Adrenal gland (tissue), 12 donors: ENCODE measurements around the gene KLK15. TPM values are rescaled to one million over a fixed set of nuclear protein-coding genes. Genes with fewer than 3 reads are reported as not detected.
A peak's percentile ranks its signal among the peaks of the same experiment; 100 is the strongest.

Experiments
- DNase-seq, 7 donors: peaks; one replicate each; pipeline ENCODE4 v3.0.0-alpha.2; 2019 to 2020
- H3K27ac ChIP-seq, 5 donors: fragments of 200-600 bp; sonication (generic) in 4 of 5; 1 replicate in 3 of 5; 2 replicates in 2 of 5; pipeline versions ENCODE4 v1.5.1 to v1.8.0; 2016 to 2020; ENCODE audit warnings: mild to moderate bottlenecking in 1 of 5
- H3K27me3 ChIP-seq: fragments of 200-600 bp; 2 replicates; pipeline ENCODE4 v1.8.0; 2021
- H3K36me3 ChIP-seq, 2 donors: fragments of 200-600 bp; replicated peaks in 1 of 2; 1 replicate in 1 of 2; 2 replicates in 1 of 2; pipeline versions ENCODE4 v1.5.1 to v1.8.0; 2018 to 2022
- H3K4me1 ChIP-seq, 2 donors: fragments of 200-600 bp; replicated peaks in 1 of 2; 1 replicate in 1 of 2; 2 replicates in 1 of 2; pipeline versions ENCODE4 v1.5.1 to v1.8.0; 2018 to 2021
- H3K4me3 ChIP-seq, 4 donors: fragments of 200-600 bp; sonication (generic) in 3 of 4; one replicate each; pipeline ENCODE4 v1.5.1; 2016 to 2018
- H3K9me3 ChIP-seq, 3 donors: fragments of 200-600 bp; sonication (generic) in 1 of 3; replicated peaks in 1 of 3; 1 replicate in 2 of 3; 2 replicates in 1 of 3; pipeline versions ENCODE4 v1.5.1 to v1.8.0; 2016 to 2021
- CTCF ChIP-seq, 6 experiments: fragments of 450-650 bp in 4 of 6; fragments of 200-600 bp in 2 of 6; sonication (generic) in 1 of 6; IDR thresholded peaks; 1 replicate in 5 of 6; 2 replicates in 1 of 6; pipeline versions ENCODE4 v1.5.1 to v1.8.0; 2016 to 2021; ENCODE audit warnings: antibody characterized with exemption in 6 of 6, mild to moderate bottlenecking in 2 of 6, moderate library complexity in 1 of 6
- POLR2A ChIP-seq, 2 donors: fragments of 450-650 bp; IDR thresholded peaks; one replicate each; pipeline ENCODE4 v1.6.1; 2017; ENCODE audit warnings: antibody characterized with exemption in 2 of 2, mild to moderate bottlenecking in 2 of 2, moderate library complexity in 1 of 2
- WGBS, 4 donors: extraction: QIAGEN DNeasy Blood & Tissue Kit in 2 of 4; methylation state at CpG; one replicate each; pipeline versions ENCODE4 v1.1.5 to v1.1.7; 2013 to 2017; 5-methylcytosine and 5-hydroxymethylcytosine counted together
- intact Hi-C, 2 donors: fragments of 100-400 bp; cut with DNase I; formaldehyde crosslinking; loops; one replicate each; pipeline versions ENCODE4 v1.14.1 to v1.15.0; 2022 to 2023
- polyA plus RNA-seq, 3 donors: library from polyadenylated mRNA; stranded (reverse); fragments of 200-250 nt in 2 of 3; fragments of 350-450 nt in 1 of 3; fragmentation: Illumina TruSeq in 1 of 3; extraction: RNeasy Lipid Tissue Mini Kit (QIAGEN cat#74804) in 1 of 3; gene quantifications; one replicate each; pipeline ENCODE4 v1.2.3, GENCODE V29; 2013 to 2014
- total RNA-seq, 9 donors: library from RNA; depleted of rRNA in 4 of 9; stranded (reverse); fragments of >200 nt in 4 of 9; fragments of 120-200 nt in 1 of 9; fragmentation: NEBNext Ultra II Directional in 1 of 9; extraction: Animal tissue kit (Norgen Biotek cat#: 25700) in 1 of 9; gene quantifications; one replicate each; pipeline versions ENCODE4 v1.1.0 to v1.2.4, GENCODE V29; 2013 to 2023
- donor health status: healthy with polysubstance abuse.
- donor health status: Bipolar disorder and iron deficiency.
- donor health status: DM: yes; HTN: yes; CAD: no.
- donor health status: DM: no; HTN: no; CAD: no.
- donor health status: DM: no; HTN: no; CAD: no.
- donor health status: DM: yes; HTN: yes; CAD: no.

Gene KLK15
- total and polyA plus RNA-seq, 12 donors, result 0.15 to 5.1 (median 0.99) TPM; not detected in 2

- no peak for DNase-seq
- no peak for TF ChIP-seq CTCF (IDR thresholded peaks at IDR 0.05)
- no peak for TF ChIP-seq POLR2A (IDR thresholded peaks at IDR 0.05)
- Histone ChIP-seq H3K36me3 (no peaks in the 10 kb centered on the region), H3K4me3 (peak overlapping the region in 1 of 4 donors; percentile 19), H3K4me1 (peaks cover 0 to 11% of the 10 kb centered on the region in 2 donors), H3K27me3 (peaks cover 31% of the 10 kb centered on the region), H3K9me3 (no peaks in the 10 kb centered on the region), H3K27ac (no peak overlapping the region)
- WGBS, 4 donors, result 14 to 23% (median 20%) methylated on average over 15 to 20 of the region's 21 CpGs
- intact Hi-C loops, result no loop called here
Observed at GRCh38 chr19:50820549-50821247, 12.7 kb downstream of the KLK15 start.

GRCh38 chr19:50820086-50820485 lies 13.3 kb downstream of the KLK15 start:
- no peaks in the 10 kb centered on the region for H3K9me3 ChIP-seq
- peaks cover 31% of the 10 kb centered on the region for H3K27me3 ChIP-seq
- H3K27ac ChIP-seq, result no peak overlapping the region
- peaks cover 0 to 11% of the 10 kb centered on the region in 2 donors for H3K4me1 ChIP-seq
- TF ChIP-seq POLR2A (IDR thresholded peaks at IDR 0.05) (no peak), CTCF (IDR thresholded peaks at IDR 0.05) (no peak)
- no peak for DNase-seq
- 17 to 33% (median 24%) methylated on average over 6 to 15 of the region's 15 CpGs for WGBS, 4 donors
- no peak overlapping the region for H3K4me3 ChIP-seq
- H3K36me3 ChIP-seq, result no peaks in the 10 kb centered on the region
- intact Hi-C loops, result no loop called here

GRCh38 chr19:50819636-50820035 lies 13.7 kb downstream of the KLK15 start:
- Histone ChIP-seq H3K27me3 (peaks cover 31% of the 10 kb centered on the region), H3K9me3 (no peaks in the 10 kb centered on the region), H3K27ac (no peak overlapping the region), H3K4me1 (peaks cover 0 to 11% of the 10 kb centered on the region in 2 donors), H3K36me3 (no peaks in the 10 kb centered on the region), H3K4me3 (no peak overlapping the region)
- WGBS, 4 donors, result 43 to 51% (median 45%) methylated on average over 2 to 8 of the region's 8 CpGs
- TF ChIP-seq CTCF (IDR thresholded peaks at IDR 0.05), result no peak
- TF ChIP-seq POLR2A (IDR thresholded peaks at IDR 0.05), result no peak
- intact Hi-C loops, result no loop called here
- no peak for DNase-seq

- no peaks in the 10 kb centered on the region for H3K36me3 ChIP-seq
- no peak overlapping the region for H3K27ac ChIP-seq
- H3K4me3 ChIP-seq, result no peak overlapping the region
- DNase-seq, result no peak
- 31 to 74% (median 72%) methylated on average over 1 to 12 of the region's 12 CpGs for WGBS, 4 donors
- TF ChIP-seq POLR2A (IDR thresholded peaks at IDR 0.05) (no peak), CTCF (IDR thresholded peaks at IDR 0.05) (no peak)
- H3K4me1 ChIP-seq, result peaks cover 0 to 11% of the 10 kb centered on the region in 2 donors
- peaks cover 31% of the 10 kb centered on the region for H3K27me3 ChIP-seq
- no peaks in the 10 kb centered on the region for H3K9me3 ChIP-seq
- intact Hi-C loops, result no loop called here
Observed at GRCh38 chr19:50818859-50819472, 14.4 kb downstream of the KLK15 start.
